ENCODE data around the gene CALHM3. TPM values are rescaled to one million over a fixed set of nuclear protein-coding genes. Genes with fewer than 3 reads are reported as not detected.
"Not testable (repeated sequence)": the region's sequence is repeated elsewhere in the genome, so short reads cannot be mapped to it uniquely, and the experiment has no call there.

Gene CALHM3
- total RNA-seq: not detected

- no peak for DNase-seq
- Mint-ChIP-seq H3K4me3 (no peak within 1 kb of the TSS), H3K27me3 (no peaks in the 10 kb centered on the region), H3K4me1 (ENCODE audit: low read depth) (peaks cover 7% of the 10 kb centered on the region), H3K36me3 (no peaks in the 10 kb centered on the region), H3K9me3 (no peaks in the 10 kb centered on the region), H3K27ac (no peak within 1 kb of the TSS)
- intact Hi-C loops (cut with micrococcal nuclease): no loop called here
- POLR2A ChIA-PET: no interaction called here
- CTCF ChIA-PET: no interaction called here
Measured at GRCh38 chr10:103479135-103479534, at the start of gene CALHM3. TSS of gene CALHM3 (minus strand) at chr10:103479240. CDS start at chr10:103479032, 208 bp downstream.

GRCh38 chr10:103528549-103528948 is 49.5 kb upstream of the CALHM3 start:
- ChIA-PET POLR2A (no interaction called here), CTCF (interaction anchor here (0.8 to 1.6 kb wide), 2 partner anchors 14 to 1443 kb away, joined by 3 to 4 read pairs; no protein-coding TSS in a partner anchor)
- H3K4me3 Mint-ChIP-seq: no peak overlapping the region
- H3K9me3 Mint-ChIP-seq: peaks cover 13% of the 10 kb centered on the region
- H3K27ac Mint-ChIP-seq: no peak overlapping the region
- intact Hi-C loops (cut with micrococcal nuclease): no loop called here
- H3K27me3 Mint-ChIP-seq: peaks cover 22% of the 10 kb centered on the region
- DNase-seq: no peak
- H3K4me1 Mint-ChIP-seq (ENCODE audit: low read depth): no peaks in the 10 kb centered on the region
- no peaks in the 10 kb centered on the region for H3K36me3 Mint-ChIP-seq

GRCh38 chr10:103527476-103527875 is 48.4 kb upstream of the CALHM3 start:
- H3K4me3 Mint-ChIP-seq; H3K36me3 Mint-ChIP-seq; DNase-seq; H3K27ac Mint-ChIP-seq; intact Hi-C loops (cut with micrococcal nuclease); H3K4me1 Mint-ChIP-seq (ENCODE audit: low read depth); POLR2A ChIA-PET; CTCF ChIA-PET: not testable (repeated sequence)
- H3K9me3 Mint-ChIP-seq: peaks cover 13% of the 10 kb centered on the region
- peaks cover 22% of the 10 kb centered on the region for H3K27me3 Mint-ChIP-seq

DNA sequence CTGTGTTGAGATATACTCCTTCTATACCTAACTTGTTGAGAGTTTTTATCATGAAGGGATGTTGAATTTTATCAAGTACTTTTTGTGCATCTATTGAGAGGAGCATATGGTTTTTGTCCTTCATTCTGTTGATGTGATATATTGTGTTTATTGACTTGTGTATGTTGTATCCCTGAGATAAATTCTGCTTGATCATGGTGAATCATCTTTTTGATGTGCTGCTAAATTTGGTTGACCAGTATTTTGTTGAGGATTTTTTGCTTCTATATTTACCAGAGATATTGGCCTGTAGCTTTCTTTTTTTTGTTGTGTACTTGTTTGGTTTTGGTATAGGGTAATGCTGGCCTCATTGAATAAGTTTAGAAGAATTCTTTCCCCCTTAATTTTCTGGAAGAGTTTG is 46.9 kb upstream of the CALHM3 start:
- Mint-ChIP-seq H3K4me3 (no peak overlapping the region), H3K27ac (no peak overlapping the region), H3K9me3 (peaks cover 13% of the 10 kb centered on the region), H3K27me3 (peaks cover 26% of the 10 kb centered on the region), H3K4me1 (ENCODE audit: low read depth) (no peaks in the 10 kb centered on the region), H3K36me3 (no peaks in the 10 kb centered on the region)
- CTCF ChIA-PET: interaction anchor here (0.6 kb wide), 1 partner anchor 114 kb away, joined by 3 read pairs; no protein-coding TSS in a partner anchor
- DNase-seq: no peak
- POLR2A ChIA-PET: no interaction called here
- intact Hi-C loops (cut with micrococcal nuclease): no loop called here

- Mint-ChIP-seq H3K27ac (no peak overlapping the region), H3K9me3 (peaks cover 3% of the 10 kb centered on the region), H3K36me3 (no peaks in the 10 kb centered on the region), H3K4me1 (ENCODE audit: low read depth) (no peaks in the 10 kb centered on the region), H3K27me3 (peaks cover 25% of the 10 kb centered on the region), H3K4me3 (no peak overlapping the region)
- CTCF ChIA-PET: interaction anchor here (1.0 kb wide), 1 partner anchor 69 kb away, joined by 3 read pairs; no protein-coding TSS in a partner anchor
- DNase-seq: no peak
- intact Hi-C loops (cut with micrococcal nuclease): no loop called here
- POLR2A ChIA-PET: no interaction called here
Measured at GRCh38 chr10:103523683-103524082, 44.6 kb upstream of the CALHM3 start.

DNA sequence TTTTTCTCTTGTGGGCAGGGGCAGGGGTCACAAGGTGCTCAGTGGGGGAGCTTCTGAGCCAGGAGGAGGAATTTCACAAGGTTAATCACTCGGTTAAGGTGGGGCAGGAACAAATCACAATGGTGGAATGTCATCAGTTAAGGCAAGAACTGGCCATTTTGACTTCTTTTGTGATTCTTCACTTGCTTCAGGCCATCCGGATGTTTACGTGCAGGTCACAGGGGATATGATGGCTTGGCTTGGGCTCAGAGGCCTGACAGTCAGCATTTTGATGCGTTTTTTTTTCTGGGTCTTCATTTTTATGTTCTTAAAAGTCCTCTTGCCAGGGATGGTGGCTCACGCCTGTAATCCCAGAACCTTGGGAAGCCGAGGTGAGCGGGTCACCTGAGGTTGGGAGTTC is 43.0 kb upstream of the CALHM3 start:
- H3K27ac Mint-ChIP-seq; DNase-seq; H3K36me3 Mint-ChIP-seq; CTCF ChIA-PET; POLR2A ChIA-PET; H3K4me3 Mint-ChIP-seq; H3K9me3 Mint-ChIP-seq; intact Hi-C loops (cut with micrococcal nuclease): not testable (repeated sequence)
- H3K27me3 Mint-ChIP-seq: peaks cover 22% of the 10 kb centered on the region
- peaks cover 10% of the 10 kb centered on the region for H3K4me1 Mint-ChIP-seq (ENCODE audit: low read depth)

DNA sequence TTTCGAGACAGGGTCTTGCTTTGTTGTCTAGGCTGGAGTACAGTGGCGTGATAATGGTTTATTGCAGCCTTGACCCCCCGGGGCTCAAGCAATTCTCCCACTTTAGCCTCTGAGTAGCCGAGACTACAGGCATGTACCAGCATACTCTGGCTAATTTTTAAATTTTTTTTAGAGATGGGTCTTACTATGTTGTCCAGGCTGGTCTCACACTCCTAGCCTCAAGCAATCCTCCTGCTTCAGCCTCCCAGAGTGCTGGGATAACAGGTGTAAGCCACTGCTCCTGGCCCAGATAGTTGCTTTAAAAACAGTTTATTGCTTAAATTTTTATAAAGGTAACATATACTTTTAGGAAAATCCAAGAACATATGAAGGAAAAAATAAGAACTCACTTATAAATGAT is 40.8 kb upstream of the CALHM3 start:
- Mint-ChIP-seq H3K27me3 (peaks cover 16% of the 10 kb centered on the region), H3K27ac (no peak overlapping the region), H3K4me1 (ENCODE audit: low read depth) (peaks cover 17% of the 10 kb centered on the region), H3K4me3 (no peak overlapping the region), H3K36me3 (no peaks in the 10 kb centered on the region), H3K9me3 (no peaks in the 10 kb centered on the region)
- ChIA-PET POLR2A (no interaction called here), CTCF (interaction anchor here (1.1 kb wide), 1 partner anchor 22 kb away, joined by 3 read pairs; no protein-coding TSS in a partner anchor)
- no peak for DNase-seq
- intact Hi-C loops (cut with micrococcal nuclease): no loop called here

DNA sequence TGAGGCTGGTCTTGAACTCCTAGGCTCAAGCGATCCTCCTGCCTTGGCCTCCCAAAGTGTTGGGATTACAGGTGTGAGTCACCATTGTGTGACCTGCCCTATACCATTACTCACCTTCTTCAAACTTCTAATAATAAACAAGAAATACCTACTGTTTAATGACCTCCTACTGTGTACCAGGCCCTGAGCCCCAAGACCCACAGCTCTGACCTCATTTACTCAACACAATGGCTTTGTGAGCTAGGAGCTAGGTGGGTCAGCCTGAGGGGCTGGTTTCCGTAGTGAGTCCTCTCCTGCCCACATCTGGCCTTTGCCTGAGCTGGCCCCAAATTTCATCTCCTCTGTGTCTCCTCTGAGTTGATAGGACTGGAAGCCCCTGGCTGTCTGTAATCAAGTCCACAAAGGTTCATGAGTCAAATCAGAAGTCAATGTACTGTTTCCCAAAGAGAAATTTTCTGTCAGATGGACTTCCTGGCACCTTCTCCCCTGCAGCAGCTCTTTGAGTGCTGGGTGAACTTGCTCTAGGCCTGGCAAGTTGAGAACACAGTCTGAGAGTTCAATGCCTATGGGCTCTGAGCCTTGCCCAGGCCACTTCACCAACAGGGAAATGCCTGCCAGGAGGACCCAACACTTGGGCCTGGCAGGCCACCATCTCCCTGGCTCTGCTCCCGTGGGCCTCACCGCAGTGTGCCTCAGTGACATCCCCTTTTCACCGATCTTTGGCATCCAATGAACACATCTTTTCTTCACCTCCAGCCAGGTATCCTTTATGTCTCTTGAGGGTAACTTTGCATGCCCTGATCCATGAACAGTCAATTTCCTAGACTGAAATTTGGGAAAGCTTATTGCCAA is 38.4 kb upstream of the CALHM3 start:
- H3K27ac Mint-ChIP-seq: no peak overlapping the region

GRCh38 chr10:103514244-103514643 is 35.2 kb upstream of the CALHM3 start:
- no peak overlapping the region for H3K4me3 Mint-ChIP-seq
- peaks cover 17% of the 10 kb centered on the region for H3K4me1 Mint-ChIP-seq (ENCODE audit: low read depth)
- H3K27ac Mint-ChIP-seq: no peak overlapping the region
- no peaks in the 10 kb centered on the region for H3K36me3 Mint-ChIP-seq
- intact Hi-C loops (cut with micrococcal nuclease): no loop called here
- no peaks in the 10 kb centered on the region for H3K27me3 Mint-ChIP-seq
- H3K9me3 Mint-ChIP-seq: no peaks in the 10 kb centered on the region
- ChIA-PET CTCF (interaction anchor here (1.5 kb wide), 1 partner anchor 50 kb away, joined by 5 read pairs; no protein-coding TSS in a partner anchor), POLR2A (no interaction called here)
- no peak for DNase-seq

More for the DNA sequence above, 38.4 kb upstream of the CALHM3 start:
- intact Hi-C loops (cut with micrococcal nuclease): no loop called here
- ChIA-PET CTCF (no interaction called here), POLR2A (no interaction called here)
- no peaks in the 10 kb centered on the region for H3K9me3 Mint-ChIP-seq
- H3K4me1 Mint-ChIP-seq (ENCODE audit: low read depth): peaks cover 17% of the 10 kb centered on the region
- no peaks in the 10 kb centered on the region for H3K36me3 Mint-ChIP-seq
- H3K4me3 Mint-ChIP-seq: no peak overlapping the region
- no peak for DNase-seq
- H3K27me3 Mint-ChIP-seq: peaks cover 9% of the 10 kb centered on the region

- POLR2A ChIA-PET: no interaction called here
- CTCF ChIA-PET: no interaction called here
Measured at GRCh38 chr10:103513380-103514060, 34.5 kb upstream of the CALHM3 start.

GRCh38 chr10:103512591-103513379 is 33.7 kb upstream of the CALHM3 start:
- ChIA-PET CTCF (no interaction called here), POLR2A (no interaction called here)
- Mint-ChIP-seq H3K27ac (no peak overlapping the region), H3K4me3 (no peak overlapping the region), H3K4me1 (ENCODE audit: low read depth) (peaks cover 15% of the 10 kb centered on the region), H3K36me3 (no peaks in the 10 kb centered on the region), H3K9me3 (no peaks in the 10 kb centered on the region), H3K27me3 (peaks cover 5% of the 10 kb centered on the region)
- intact Hi-C loops (cut with micrococcal nuclease): no loop called here
- no peak for DNase-seq

More at GRCh38 chr10:103513380-103514060, 34.5 kb upstream of the CALHM3 start:
- Mint-ChIP-seq H3K4me3 (no peak overlapping the region), H3K27ac (no peak overlapping the region), H3K9me3 (no peaks in the 10 kb centered on the region), H3K27me3 (no peaks in the 10 kb centered on the region), H3K36me3 (no peaks in the 10 kb centered on the region), H3K4me1 (ENCODE audit: low read depth) (peaks cover 17% of the 10 kb centered on the region)
- DNase-seq: no peak
- intact Hi-C loops (cut with micrococcal nuclease): no loop called here

DNA sequence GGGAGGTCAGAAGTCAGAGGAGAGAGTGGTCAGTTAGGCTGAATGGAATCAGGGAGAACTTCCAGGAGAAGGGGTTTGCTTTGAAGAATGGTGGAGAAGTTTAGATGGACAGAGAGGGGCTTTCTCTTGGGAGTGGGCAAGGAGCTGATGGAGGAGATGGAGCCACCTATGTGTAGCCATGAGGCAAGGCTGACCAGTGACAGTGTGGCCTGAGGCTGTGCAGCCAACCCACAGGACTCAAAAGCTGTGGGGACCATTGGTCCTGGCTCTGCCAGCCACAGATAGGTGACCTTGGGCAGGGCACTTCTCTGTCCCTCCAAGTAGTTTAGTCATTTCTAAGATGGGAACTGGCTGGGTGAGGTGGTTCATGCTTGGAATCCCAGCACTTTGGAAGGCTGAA is 33.1 kb upstream of the CALHM3 start:
- no peak for DNase-seq
- H3K4me1 Mint-ChIP-seq (ENCODE audit: low read depth): peaks cover 8% of the 10 kb centered on the region
- no peak overlapping the region for H3K4me3 Mint-ChIP-seq
- intact Hi-C loops (cut with micrococcal nuclease): no loop called here
- ChIA-PET CTCF (no interaction called here), POLR2A (no interaction called here)
- no peak overlapping the region for H3K27ac Mint-ChIP-seq
- H3K36me3 Mint-ChIP-seq: no peaks in the 10 kb centered on the region
- H3K9me3 Mint-ChIP-seq: no peaks in the 10 kb centered on the region
- H3K27me3 Mint-ChIP-seq: peaks cover 11% of the 10 kb centered on the region
